GM19324 (cell line): ENCODE measurements around the gene TEDC1.

Experiments used
- ATAC-seq: cut with Tn5 transposase; IDR thresholded peaks from one replicate; pipeline ENCODE4 v1.9.1; 2021; ENCODE audit warnings: mild to moderate bottlenecking, moderate library complexity; ENCODE audit not compliant: unreplicated experiment, low FRiP score

The TEDC1 gene

DNA sequence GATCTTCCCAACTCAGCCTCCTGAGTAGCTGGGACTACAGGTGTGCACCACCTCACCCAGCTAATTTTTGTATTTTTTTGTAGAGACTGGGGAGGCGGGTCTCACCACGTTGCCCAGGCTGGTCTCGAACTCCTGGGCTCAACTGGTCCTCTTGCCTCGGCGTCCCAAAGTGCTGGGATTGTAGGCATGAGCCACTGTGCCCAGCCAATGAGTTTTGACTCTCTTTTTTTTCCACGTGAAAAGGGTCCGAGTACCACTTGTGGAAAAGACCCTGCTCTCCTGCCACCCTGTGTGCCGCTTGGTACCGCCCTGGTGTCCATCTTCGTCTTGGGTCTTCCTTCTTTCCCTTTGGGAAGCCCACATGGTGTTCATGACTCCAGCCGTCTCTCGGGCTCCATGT lies 17.6 kb downstream of the TEDC1 start:
- no peak for ATAC-seq

DNA sequence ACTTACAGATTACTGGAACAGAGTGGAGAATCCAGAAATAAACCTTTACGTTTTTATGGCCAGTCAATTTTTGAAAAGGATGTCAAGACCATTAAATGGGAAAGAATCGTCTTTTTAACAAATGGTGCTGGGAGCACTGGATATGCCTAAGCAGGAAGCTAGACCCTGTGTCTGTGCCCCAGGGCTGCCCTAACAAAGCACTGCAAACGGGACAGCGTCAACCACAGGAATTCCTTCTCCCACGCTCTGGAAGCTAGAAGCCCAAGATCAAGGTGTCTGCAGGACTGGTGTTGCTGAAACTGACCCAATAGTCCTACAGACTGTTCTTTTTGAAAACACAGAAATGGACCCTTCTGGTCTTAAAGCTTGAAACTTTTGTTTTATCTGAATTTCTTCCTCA lies 26.1 kb downstream of the TEDC1 start:
- no peak for ATAC-seq

DNA sequence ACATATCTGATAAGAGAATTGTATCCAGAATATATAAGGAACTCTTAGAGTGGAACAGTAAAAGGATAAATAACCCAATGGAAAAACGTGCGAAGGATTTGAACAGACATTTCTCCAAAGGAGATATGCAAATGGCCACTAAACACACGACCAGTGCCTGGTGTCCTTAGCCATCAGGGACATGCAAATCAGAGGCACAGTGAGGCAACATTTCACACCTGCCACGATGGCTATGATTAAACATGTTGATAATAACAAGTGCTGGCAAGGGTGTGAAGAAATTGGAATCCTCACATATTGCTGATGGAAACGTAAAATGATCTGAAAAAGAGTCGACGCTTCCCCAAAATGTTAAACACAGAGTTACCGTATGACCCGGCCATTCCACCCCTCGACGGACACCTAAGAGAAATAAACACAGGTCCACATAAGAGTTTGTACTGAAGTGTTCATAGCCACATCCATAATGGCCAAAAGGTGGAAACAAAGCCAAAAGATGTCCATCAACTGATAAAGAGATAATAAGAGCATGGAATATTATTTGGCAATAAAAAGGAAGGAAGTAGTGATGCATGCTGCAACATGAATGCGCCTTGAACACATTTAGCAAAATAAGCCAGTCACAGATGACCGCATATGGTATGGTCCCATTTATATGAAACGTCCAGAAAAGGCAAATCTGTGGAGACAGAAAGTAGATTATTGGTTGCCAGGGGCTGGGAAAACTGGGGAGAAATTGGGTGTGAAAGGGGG lies 29.1 kb downstream of the TEDC1 start:
- ATAC-seq = no peak

DNA sequence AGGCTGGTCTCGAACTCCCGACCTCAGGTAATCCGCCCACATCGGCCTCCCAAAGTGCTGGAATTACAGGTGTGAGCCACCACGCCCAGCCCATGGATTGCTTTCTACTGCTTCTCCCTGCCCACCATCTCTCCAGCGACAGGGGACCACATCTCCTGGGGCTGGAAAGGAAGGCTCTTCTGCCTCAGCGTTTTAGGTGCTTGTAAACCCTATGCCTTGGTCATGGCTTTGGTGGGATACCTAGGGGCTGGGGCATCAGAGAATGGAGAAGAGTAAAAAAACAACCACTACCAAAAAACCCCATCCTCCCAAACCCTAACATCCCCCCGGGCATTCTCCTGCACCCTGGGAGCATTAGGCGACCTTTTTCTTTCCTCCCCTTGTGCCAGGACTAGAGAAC lies 34.3 kb downstream of the TEDC1 start:
- ATAC-seq = no peak

DNA sequence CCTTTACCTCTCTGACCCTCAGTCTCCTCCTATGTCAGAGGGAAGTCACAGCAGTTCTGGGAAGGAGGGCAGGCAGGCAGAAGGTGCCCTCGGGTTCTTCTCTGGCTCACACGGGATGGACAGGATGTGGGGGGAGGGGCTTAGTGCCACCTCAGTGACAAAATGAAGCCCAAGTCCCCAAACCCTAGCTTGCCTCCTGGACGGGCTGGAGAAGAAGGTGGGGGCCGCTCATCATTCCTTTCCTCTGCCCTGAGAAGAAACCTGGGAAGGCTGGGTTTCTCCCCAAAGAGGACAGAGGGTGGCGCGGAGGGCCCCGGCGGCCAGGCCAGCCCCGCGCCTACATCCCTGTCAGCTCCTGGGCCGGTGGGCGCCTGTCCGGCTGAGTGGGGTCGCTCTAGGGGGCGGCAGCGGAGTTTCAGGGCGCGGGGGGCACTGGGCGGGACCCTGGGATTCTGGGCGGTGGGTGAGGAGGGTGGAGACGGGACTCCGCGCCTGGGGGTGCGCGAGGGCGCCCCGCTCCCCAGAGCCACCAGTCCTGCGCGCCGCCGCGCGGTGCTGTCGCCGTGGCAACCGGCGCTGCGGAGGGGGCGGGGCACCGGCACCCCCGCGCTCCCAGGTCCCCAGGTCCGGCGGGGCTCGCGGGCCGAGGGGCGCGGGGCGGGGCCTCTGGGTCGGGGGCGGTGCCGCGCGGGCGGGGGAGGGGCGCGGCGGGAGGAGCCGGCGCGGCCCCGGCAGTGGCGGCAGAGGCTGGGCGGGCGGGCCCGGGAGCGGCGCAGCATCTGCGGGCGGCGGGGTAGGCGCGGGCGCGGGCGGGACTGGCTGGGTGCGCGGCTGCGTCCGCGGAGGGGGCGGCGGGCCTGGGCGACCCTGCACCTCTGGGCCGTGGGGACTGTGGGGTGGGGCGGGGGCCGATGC lies 35.1 kb downstream of the TEDC1 start, which contains the start of gene TMEM121:
Gene TMEM121, plus strand, starts transcription at position 723 of the 915 bp plus-strand sequence. CDS start 2,252 bp downstream, outside the sequence.
- ATAC-seq = no peak

DNA sequence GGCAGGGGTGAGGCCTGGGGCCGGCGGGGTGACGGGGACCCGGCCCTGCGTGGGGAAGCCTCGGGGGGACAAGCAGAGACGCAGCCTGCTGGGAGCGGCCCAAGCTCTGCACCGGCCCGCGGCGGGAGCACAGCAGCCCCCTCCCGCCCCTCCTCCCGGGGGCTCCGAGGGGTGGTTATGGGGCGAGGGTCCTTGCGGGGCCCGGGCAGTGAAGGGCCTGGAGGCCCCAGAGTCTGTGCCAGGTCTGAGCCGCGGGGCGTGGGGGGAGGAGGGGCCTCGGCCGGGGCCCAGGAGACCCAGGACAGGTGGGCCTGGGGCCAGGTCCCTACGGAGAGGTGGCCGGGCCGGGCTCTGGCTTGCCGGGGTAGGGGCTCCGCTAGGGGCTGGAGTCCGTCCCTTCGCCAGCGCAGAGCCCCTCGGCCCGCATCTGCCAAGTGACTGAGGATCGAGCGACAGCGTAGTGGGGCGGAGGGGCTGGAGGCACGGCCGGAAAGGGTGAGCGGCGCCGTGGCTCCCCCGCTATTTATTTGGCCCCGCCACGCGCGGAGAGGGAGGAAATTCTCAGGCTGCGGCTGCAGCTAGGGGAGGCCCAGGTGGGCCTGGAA lies 35.8 kb downstream of the TEDC1 start:
- ATAC-seq = no peak

DNA sequence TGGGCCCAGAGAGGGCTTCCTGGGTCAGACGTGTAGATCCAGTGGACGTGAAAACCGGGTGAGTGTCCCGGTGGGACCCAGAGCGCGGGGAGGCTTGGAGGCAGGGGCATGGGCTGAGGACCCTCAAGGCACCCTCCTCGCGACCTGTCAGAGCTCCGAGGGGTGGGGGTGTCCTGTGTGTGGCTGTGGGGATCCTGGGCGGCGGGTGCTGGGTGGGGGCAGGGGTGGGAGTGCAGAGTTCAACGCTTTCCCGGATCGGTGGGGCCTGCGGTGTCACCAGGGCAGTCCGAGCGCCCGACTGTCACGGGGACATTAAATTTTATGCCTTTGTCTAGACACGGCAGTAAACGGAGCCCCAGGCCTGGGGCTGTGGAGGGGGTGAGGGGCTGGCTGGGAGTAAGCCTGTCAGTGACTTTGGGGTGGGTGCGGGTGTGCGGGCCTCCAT lies 36.4 kb downstream of the TEDC1 start:
- no peak for ATAC-seq

DNA sequence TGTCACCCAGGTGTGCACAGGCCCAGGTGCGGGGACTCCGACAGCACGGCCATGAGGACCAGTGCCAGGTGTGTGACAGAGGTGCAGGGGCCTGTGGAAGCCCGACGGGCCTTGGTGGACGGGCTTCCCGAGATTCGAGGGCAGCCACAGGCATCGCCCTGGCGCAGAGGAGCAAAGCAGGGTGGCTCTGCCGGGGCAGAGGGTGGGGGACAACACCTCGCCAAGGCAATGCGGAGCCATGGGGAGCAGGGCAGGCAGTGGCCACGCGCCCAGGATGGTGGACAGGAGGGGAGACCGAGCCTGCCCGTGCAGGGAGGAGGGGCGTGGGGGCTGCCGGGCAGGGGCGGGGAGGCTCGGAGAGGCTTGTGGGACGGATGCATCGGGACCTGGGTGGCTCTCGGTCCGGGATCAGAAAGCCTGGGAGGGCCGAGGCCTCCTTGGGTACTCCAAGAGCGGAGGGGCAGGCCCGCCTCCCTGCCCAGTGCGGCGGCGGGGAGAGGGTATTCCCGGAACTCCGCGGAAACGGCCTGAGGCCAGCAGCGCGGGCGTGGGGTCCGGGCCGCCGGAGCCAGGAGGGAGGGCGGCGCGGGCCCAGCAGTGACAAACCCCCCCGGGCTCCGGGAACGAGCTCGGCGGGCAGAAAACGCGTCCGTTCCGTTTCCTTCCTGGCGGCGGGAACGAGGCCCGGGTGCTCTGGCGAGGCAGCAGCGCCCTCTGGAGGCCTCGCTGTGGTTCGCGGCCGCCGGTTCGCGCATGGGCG lies 37.0 kb downstream of the TEDC1 start:
- ATAC-seq = no peak

DNA sequence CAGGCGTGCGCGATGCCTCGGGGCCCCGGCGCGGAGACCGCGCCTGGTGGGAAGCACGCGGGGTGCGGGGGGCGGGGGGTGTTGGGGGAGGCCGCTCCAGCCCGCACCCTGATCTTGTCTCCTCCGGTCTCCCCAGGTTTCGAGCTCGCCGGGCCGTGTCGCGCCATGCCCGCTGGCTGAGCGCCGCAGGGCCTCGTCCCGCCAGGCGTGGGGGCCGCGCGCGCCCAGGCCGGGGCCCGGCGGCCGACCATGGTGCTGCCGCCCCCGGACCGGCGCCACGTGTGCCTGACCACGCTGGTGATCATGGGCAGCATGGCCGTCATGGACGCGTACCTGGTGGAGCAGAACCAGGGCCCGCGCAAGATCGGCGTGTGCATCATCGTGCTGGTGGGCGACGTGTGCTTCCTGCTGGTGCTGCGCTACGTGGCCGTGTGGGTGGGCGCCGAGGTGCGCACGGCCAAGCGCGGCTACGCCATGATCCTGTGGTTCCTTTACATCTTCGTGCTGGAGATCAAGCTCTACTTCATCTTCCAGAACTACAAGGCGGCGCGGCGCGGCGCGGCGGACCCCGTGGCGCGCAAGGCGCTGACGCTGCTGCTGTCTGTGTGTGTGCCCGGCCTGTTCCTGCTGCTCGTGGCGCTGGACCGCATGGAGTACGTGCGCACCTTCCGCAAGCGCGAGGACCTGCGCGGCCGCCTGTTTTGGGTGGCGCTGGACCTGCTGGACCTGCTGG lies 37.7 kb downstream of the TEDC1 start:
- ATAC-seq = no peak

DNA sequence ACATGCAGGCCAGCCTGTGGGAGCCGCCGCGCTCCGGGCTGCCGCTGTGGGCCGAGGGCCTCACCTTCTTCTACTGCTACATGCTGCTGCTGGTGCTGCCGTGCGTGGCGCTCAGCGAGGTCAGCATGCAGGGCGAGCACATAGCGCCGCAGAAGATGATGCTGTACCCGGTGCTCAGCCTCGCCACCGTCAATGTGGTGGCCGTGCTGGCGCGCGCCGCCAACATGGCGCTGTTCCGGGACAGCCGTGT lies 38.2 kb downstream of the TEDC1 start:
- ATAC-seq = no peak

DNA sequence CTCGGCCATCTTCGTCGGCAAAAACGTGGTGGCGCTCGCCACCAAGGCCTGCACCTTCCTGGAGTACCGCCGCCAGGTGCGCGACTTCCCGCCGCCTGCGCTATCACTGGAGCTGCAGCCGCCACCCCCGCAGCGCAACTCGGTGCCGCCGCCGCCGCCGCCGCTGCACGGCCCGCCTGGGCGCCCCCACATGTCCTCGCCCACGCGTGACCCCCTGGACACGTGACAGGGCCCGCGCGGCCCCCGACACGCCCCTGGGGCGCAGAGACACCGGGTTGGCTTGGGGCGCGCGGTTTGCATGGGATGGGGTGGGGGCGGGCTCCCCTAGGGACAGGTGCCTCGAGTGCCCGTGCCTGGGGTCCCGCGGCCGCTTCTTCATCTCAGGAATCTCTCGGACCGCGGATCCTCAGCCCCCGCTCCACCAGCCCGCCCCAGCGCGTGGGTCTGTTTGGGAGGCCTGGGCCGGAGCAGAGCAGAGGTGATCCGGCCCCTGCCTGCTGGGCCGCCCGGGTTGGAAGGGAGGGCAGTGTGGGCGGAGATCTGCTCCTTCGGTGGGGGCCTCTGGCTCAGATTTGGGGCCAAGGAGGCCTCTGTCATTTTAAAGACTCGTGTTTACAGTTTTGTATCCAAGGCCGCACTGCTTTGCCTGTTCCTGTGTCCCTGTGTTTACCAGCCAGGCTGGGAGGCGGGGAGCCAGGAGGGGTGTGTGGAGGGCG lies 38.7 kb downstream of the TEDC1 start:
- no peak for ATAC-seq

DNA sequence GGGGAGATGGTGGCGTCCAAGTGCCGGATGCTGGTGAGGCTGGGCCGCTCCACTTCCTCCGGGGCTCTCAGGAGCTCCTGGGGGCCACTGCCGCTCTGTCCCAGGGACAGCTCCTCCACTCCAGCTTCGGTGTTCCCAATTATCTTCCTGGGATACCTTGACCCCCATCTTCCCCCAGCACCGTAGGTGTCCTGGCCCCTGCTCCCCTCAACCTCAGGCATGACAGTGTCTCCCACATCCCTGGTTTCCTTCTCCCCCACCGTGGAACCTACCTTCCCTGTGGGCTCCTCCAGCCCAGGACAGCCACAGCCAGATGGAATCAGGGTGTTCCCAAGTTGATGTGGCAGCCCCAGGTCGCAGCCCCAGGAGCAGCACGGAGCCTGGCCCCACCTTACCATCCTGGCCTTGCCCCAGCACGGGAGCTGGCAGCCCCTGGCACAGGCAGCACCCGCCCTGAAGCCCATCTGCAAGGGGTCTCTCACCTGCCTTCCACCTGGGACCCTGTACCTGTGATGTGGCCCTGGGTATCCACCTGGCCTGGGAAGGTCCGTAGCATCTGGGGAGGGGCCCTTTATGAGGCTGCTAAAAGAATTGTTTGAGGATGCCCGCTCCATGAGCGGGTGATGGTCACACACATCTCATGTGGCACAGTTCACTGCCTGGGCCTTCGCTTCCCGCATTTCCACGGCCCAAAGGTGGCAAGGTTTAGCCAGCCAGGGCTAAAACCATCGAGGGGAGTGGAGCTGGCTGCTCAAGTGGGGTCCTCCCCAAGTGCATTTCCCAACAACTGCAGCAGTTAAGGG lies 39.4 kb downstream of the TEDC1 start:
- no peak for ATAC-seq

DNA sequence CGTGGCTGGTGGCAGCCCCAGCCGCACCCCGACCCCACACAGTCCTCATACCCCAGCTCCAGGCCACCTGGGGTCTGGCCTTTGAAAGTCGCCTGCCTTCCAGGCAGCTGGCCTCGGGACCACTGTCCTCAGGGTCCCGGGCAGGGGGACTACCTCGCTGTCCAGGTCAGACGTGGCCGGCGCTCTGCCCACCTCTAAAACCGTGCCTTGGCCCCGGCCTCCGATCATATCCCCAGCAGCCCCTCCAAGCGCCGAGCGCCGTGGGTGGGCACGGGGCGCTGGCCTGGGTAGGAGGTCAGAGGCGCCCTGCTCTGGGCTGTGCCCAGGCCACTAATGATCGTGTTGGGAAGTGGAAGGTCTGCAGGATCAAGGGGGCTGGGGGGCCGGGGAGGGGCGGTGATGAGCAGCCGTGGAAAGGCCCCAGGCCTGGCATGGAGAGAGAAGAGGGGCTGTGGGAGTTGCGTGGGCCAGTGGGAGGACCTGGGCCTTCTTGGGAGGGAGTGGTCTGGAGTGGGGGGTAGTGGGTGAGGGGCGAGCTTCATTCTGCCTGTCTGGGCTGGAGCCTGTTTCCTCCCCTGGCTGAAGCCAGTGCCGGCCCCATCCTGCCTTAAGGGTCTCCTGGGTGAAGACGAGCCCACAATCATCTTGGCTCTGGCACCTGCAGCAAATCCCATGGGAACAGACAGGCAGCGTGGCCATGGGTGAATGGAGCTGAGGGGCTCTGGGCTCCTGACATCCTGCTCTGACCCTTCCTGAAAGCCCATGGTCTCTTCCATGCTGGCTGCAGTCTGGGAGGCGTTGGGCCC lies 40.2 kb downstream of the TEDC1 start:
- ATAC-seq = no peak

DNA sequence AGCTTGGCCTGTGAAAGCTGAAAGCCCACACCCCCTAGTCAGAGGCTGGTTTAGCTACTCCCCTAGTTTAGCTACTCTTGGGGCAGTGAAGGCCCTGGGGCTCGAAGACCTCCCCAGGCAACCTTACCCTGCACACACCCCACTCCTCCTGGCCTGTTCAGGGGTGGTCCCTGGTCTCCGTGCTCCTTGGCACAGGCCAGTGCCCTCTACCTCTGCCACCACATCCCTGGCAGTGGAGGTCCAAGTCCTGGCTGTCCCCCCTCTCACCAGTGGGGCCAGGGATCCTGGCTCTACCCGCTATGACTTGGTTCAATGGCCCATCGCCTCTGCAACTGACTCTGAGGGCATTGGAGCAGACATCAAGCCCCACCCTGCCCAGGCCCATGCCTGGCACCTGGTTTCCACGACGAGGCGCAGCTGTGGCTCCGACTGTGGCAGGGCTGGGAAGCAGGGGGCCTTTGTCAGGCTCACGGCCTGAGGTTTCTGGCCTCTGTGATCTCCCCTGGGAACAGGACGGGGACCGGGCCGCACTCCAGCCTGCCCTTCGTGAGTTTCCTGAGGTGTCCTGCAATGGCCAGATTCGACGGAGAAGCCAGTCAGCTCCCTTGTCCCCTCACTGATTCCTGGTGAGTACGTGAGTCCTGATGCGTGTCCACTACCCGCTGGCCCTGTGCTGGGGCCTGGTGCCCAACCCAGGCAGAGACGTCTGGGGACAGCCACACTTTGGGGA lies 41.0 kb downstream of the TEDC1 start:
- no peak for ATAC-seq

DNA sequence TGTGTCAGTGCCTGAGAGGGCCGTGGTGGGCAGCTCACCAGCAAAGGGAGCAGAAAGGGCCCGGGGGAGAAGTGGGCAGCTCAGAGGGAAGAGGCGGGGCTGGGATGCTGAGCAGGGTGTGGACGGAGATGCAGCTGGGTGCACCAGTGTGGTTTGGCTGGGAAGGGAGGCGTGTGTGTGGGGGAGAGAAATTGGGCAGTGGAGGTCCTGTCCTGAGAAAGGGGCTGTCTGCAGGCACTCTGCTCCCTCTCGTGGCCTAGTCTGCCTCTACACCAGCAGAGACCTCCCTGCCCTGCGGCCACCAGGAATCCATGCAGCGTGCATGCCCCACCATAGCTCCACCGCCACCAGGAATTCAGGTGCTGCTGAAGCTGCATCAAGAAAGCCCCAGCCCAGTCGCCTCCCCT lies 41.7 kb downstream of the TEDC1 start:
- ATAC-seq = no peak

DNA sequence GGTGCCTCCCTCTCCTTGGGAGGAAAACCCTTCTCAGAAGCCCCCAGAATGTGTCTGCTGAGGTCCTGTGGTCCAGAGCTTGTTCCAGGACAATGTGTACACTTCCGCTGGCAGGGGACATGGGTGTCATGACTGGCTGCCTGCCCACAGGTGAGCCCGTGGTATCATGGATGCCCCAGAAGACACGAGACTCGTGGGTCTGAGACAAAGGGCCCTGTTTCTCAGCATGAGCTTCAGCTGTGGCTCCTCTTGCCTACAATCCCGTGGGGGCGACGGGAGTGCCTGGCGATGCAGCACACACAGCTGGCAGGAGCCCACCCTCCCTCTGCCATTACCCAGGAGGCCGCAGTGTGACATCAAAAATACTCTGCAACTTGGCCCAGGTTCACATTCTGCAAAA lies 42.3 kb downstream of the TEDC1 start:
- ATAC-seq = no peak

DNA sequence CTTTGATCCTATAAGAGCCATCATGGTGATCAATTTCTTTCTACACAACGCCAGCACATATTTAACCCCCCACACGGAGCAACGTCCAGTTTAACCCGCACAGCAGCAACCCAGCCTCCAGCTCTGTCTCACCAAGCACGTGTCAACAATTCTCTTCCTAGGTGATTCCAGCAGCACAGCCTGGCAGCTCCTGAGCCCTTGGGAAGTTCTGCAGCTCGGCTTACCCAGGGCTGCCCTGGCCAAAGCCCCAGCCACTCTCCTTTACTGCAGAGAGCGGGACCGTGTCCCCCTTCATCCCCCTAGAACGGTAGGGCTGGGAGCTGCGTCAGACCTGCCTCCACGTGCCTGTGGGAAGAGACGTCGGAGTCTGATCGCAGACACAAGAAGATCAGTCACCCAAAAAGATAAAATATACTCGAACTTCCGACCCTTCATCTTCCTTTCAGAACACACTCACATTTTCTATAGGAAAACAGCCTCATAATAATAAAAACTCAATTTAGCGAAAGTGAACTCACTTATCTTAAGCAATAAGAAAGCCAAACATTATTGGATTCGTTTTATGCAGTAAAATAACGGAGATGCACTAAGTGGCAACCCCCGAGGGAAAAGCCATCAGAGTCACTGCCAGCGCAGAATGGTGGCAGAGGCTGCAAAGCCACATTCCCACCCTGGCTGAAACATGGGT lies 42.9 kb downstream of the TEDC1 start:
- no peak for ATAC-seq
